MCF 10A (cell line): Measurements from ENCODE around the gene REV3L. TPM values are rescaled to one million over a fixed set of nuclear protein-coding genes. Genes with fewer than 3 reads are reported as not detected.

Source experiments
- BruUV-seq: library from RNA; stranded (reverse); fragments of 400-500 nt; replicated peaks from 2 replicates; lab custom pipeline; 2021; lab: Mats Ljungman, UMichigan
- CTCF ChIA-PET: fragments of 300-600 bp; sonication (Branson Sonifier 250); formaldehyde crosslinking; extraction: SDS; loops from one replicate; lab custom pipeline; 2021; ENCODE audit warnings: antibody characterized with exemption, inconsistent platforms; lab: Yijun Ruan, JAX
- POLR2A ChIA-PET: fragments of 300-600, 350-650 bp; sonication (Branson Sonifier 250); formaldehyde crosslinking; extraction: SDS; loops from one replicate; lab custom pipeline; 2020; ENCODE audit warnings: antibody characterized with exemption, inconsistent platforms; lab: Yijun Ruan, JAX
- DNase-seq: peaks from one replicate; pipeline ENCODE4 v3.0.0-alpha.2; 2018; ENCODE audit not compliant: unreplicated experiment
- H3K27ac Mint-ChIP-seq: one replicate; pipeline ENCODE4 v1.8.0; 2022; ENCODE audit warnings: mild to moderate bottlenecking, low read depth, mixed read lengths; ENCODE audit not compliant: unreplicated experiment
- H3K27me3 Mint-ChIP-seq: one replicate; pipeline ENCODE4 v1.8.0; 2022; ENCODE audit warnings: mixed read lengths; ENCODE audit not compliant: insufficient read depth, unreplicated experiment
- H3K36me3 Mint-ChIP-seq: one replicate; pipeline ENCODE4 v1.8.0; 2022; ENCODE audit warnings: mild to moderate bottlenecking, moderate library complexity, mixed read lengths; ENCODE audit not compliant: insufficient read depth, unreplicated experiment
- H3K4me1 Mint-ChIP-seq: one replicate; pipeline ENCODE4 v1.8.0; 2022; ENCODE audit warnings: mixed read lengths; ENCODE audit not compliant: insufficient read depth, unreplicated experiment
- H3K4me3 Mint-ChIP-seq: one replicate; pipeline ENCODE4 v1.8.0; 2022; ENCODE audit warnings: mild to moderate bottlenecking, moderate library complexity, mixed read lengths; ENCODE audit not compliant: unreplicated experiment
- H3K9me3 Mint-ChIP-seq: one replicate; pipeline ENCODE4 v1.8.0; 2022; ENCODE audit warnings: mixed read lengths; ENCODE audit not compliant: unreplicated experiment
- intact Hi-C: fragments of 100-400 bp; cut with micrococcal nuclease; formaldehyde crosslinking; loops from 2 replicates; pipeline ENCODE4 v1.14.1; 2022
- total RNA-seq: library from RNA; stranded (reverse); gene quantifications from 2 replicates; pipeline ENCODE4 v1.2.3, GENCODE V29; 2022
- TF ChIP-seq, protein P1 (sequence below): fragments of 200-600 bp; IDR thresholded peaks from one replicate; pipeline ENCODE4 v1.8.0; 2022; ENCODE audit warnings: antibody characterized with exemption, mild to moderate bottlenecking; ENCODE audit not compliant: unreplicated experiment

REV3L gene
- total RNA-seq, 1 experiment from 2014 or later = 31.2 TPM

DNA sequence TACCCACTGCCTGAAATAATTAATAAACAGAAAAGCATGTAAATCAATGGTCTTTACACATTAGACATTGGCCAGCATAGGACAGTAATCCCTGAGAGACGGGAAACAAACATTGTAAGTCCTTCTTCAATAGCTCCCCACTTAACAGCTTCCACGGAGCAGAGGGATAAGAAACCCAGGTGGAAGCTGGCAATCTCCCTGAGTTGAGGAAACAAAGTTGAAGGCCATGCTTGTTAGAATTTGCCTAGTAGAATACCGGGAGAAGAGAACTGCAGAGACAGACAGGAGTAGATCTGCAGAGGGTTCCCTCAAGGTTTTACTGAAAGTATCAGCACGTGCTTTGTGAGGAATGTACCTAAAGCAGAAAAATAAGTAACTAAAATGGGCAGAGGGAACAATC is 33.9 kb downstream of the REV3L start:
- CTCF ChIA-PET = interaction anchor here (0.6 to 1.1 kb wide), 2 partner anchors 12 to 402 kb away, joined by 3 to 4 read pairs; no protein-coding TSS in a partner anchor
- intact Hi-C loops = no loop called here
- H3K27ac Mint-ChIP-seq = no peak overlapping the region
- POLR2A ChIA-PET = no interaction called here
- H3K4me3 Mint-ChIP-seq = no peak overlapping the region
- BruUV-seq = no TSS peak
- no peaks in the 10 kb centered on the region for H3K27me3 Mint-ChIP-seq
- H3K9me3 Mint-ChIP-seq = no peaks in the 10 kb centered on the region
- no peaks in the 10 kb centered on the region for H3K36me3 Mint-ChIP-seq
- peaks cover 17% of the 10 kb centered on the region for H3K4me1 Mint-ChIP-seq
- no peak for DNase-seq
- TF ChIP-seq, protein P1, sequence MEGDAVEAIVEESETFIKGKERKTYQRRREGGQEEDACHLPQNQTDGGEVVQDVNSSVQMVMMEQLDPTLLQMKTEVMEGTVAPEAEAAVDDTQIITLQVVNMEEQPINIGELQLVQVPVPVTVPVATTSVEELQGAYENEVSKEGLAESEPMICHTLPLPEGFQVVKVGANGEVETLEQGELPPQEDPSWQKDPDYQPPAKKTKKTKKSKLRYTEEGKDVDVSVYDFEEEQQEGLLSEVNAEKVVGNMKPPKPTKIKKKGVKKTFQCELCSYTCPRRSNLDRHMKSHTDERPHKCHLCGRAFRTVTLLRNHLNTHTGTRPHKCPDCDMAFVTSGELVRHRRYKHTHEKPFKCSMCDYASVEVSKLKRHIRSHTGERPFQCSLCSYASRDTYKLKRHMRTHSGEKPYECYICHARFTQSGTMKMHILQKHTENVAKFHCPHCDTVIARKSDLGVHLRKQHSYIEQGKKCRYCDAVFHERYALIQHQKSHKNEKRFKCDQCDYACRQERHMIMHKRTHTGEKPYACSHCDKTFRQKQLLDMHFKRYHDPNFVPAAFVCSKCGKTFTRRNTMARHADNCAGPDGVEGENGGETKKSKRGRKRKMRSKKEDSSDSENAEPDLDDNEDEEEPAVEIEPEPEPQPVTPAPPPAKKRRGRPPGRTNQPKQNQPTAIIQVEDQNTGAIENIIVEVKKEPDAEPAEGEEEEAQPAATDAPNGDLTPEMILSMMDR = no peak

DNA sequence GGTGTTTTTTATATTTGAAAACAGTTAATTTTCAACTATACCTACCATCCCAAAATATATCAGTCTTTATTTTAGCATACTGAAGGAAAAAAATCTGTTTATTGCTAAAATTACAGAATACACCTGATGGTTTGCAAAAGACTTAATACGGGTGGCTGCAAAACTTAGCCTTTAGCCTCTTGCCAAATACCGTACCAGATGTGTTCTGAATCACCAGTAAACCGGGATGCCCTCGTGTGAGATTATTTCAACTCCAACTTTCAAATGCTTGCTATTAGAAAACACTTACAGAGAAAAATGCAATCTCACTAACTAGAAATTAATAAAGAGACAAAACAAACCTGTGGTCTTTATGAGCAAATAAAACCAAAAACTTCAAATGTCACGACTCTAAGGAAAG is 36.0 kb downstream of the REV3L start:
- intact Hi-C loops = no loop called here
- no peak overlapping the region for H3K4me3 Mint-ChIP-seq
- H3K9me3 Mint-ChIP-seq = no peaks in the 10 kb centered on the region
- H3K27ac Mint-ChIP-seq = no peak overlapping the region
- ChIA-PET CTCF (no interaction called here), POLR2A (no interaction called here)
- H3K36me3 Mint-ChIP-seq = no peaks in the 10 kb centered on the region
- peak; percentile 34 for DNase-seq
- no TSS peak for BruUV-seq
- H3K27me3 Mint-ChIP-seq = no peaks in the 10 kb centered on the region
- TF ChIP-seq, protein P1 = no peak
- H3K4me1 Mint-ChIP-seq = peaks cover 17% of the 10 kb centered on the region

DNA sequence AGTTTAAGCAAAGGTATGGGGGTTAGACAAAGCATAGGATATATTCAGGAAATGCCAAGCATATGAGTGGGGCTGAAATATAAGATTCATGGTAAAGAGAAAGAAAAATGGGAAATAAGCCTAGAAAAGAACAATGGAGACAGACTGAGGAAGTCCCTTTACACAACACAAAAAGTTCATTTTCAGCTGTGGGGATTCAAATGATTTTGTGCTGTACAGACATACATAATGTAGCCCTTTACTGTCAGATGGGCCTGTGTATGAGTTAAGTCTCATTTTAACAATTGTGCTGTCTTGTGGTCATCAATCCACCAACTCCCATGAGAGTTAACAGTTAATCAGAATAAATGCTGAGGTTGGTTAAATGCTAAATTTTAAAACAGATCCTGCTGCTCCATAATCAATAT is 37.2 kb downstream of the REV3L start:
- Mint-ChIP-seq H3K27me3 (no peaks in the 10 kb centered on the region), H3K9me3 (no peaks in the 10 kb centered on the region), H3K4me1 (peaks cover 12% of the 10 kb centered on the region), H3K36me3 (peaks cover under 1% of the 10 kb centered on the region), H3K4me3 (no peak overlapping the region), H3K27ac (no peak overlapping the region)
- ChIA-PET POLR2A (interaction anchor here (0.5 to 1.0 kb wide), 2 partner anchors 10 to 27 kb away, joined by 4 to 5 read pairs; no protein-coding TSS in a partner anchor), CTCF (interaction anchor here (0.7 kb wide), 1 partner anchor 32 kb away, joined by 4 read pairs; no protein-coding TSS in a partner anchor)
- no TSS peak for BruUV-seq
- DNase-seq = no peak
- TF ChIP-seq, protein P1 = no peak
- intact Hi-C loops = no loop called here

DNA sequence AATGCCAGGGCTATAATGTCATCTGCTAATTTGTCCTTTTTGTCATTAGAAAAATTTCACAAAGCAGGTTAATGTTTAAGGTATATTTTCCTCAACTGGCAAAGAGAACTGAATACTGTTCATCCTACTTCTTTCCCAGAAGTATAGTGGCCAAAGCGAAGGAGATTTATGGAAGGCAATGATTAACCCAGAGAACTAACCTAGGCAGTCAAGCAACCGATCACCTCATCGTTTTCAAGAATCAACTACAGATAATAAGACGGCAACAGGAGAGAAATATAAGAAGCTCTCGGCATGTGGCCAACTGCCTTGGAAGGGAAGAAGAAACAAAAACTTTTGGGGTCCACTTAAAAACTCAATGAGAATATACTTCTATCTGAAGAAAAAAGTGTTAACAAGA is 38.2 kb downstream of the REV3L start:
- Mint-ChIP-seq H3K27ac (no peak overlapping the region), H3K9me3 (no peaks in the 10 kb centered on the region), H3K4me1 (peaks cover 6% of the 10 kb centered on the region), H3K27me3 (no peaks in the 10 kb centered on the region), H3K4me3 (no peak overlapping the region), H3K36me3 (peaks cover 5% of the 10 kb centered on the region)
- intact Hi-C loops = no loop called here
- CTCF ChIA-PET = interaction anchor here (0.7 kb wide), 1 partner anchor 33 kb away, joined by 4 read pairs; no protein-coding TSS in a partner anchor
- TF ChIP-seq, protein P1 = no peak
- BruUV-seq = no TSS peak
- no peak for DNase-seq
- POLR2A ChIA-PET = interaction anchor here (1.0 to 1.2 kb wide), 2 partner anchors 9 to 27 kb away, joined by 3 to 5 read pairs; no protein-coding TSS in a partner anchor
